ENCODE data around the gene SZT2.

- TF ChIP-seq POLR2AphosphoS5 (IDR thresholded peaks at IDR 0.05) (no peak), CTCF (IDR thresholded peaks at IDR 0.05) (no peak)
These were observed 1.1 kb upstream of the SZT2 start for GRCh38 chr1:43388613-43389012.

Measured in breast epithelium (tissue), 3 donors.